ENCODE measurements around the gene CISD1. TPM values are rescaled to one million over a fixed set of nuclear protein-coding genes. Genes with fewer than 3 reads are reported as not detected.
"Not testable (repeated sequence)": the region's sequence is repeated elsewhere in the genome, so short reads cannot be mapped to it uniquely, and the experiment has no call there.

Gene CISD1
- 17.4 TPM for polyA plus RNA-seq (ENCODE audit: insufficient read length)

GRCh38 chr10:58268946-58269781 lies at the start of gene CISD1:
CISD1 (plus strand) TSS chr10:58269162; CDS start chr10:58269274, 112 bp downstream.
- DNase-seq: peak; percentile 97

- DNase-seq: no peak
These were observed 49.1 kb upstream of the CISD1 start for GRCh38 chr10:58219875-58220274.

GRCh38 chr10:58220769-58221451 lies 48.1 kb upstream of the CISD1 start:
- no peak for DNase-seq

GRCh38 chr10:58225654-58226053 lies 43.3 kb upstream of the CISD1 start:
- DNase-seq: no peak

- not testable (repeated sequence) for DNase-seq
These were observed 39.1 kb upstream of the CISD1 start for GRCh38 chr10:58229856-58230255.

GRCh38 chr10:58237014-58237834 lies 31.7 kb upstream of the CISD1 start:
- no peak for DNase-seq

GRCh38 chr10:58239561-58240169 lies 29.3 kb upstream of the CISD1 start:
- no peak for DNase-seq

GRCh38 chr10:58240531-58240930 lies 28.4 kb upstream of the CISD1 start:
- DNase-seq: no peak

GRCh38 chr10:58241346-58241745 lies 27.6 kb upstream of the CISD1 start:
- no peak for DNase-seq

- DNase-seq: no peak
These were observed 25.7 kb upstream of the CISD1 start for GRCh38 chr10:58243269-58243668.

- DNase-seq: not testable (repeated sequence)
These were observed 25.2 kb upstream of the CISD1 start for GRCh38 chr10:58243801-58244200.

GRCh38 chr10:58244242-58244641 lies 24.7 kb upstream of the CISD1 start:
- DNase-seq: not testable (repeated sequence)

- not testable (repeated sequence) for DNase-seq
These were observed 24.3 kb upstream of the CISD1 start for GRCh38 chr10:58244666-58245065.

GRCh38 chr10:58253184-58253583 lies 15.8 kb upstream of the CISD1 start:
- DNase-seq: no peak

GRCh38 chr10:58254644-58255043 lies 14.3 kb upstream of the CISD1 start:
- no peak for DNase-seq

- DNase-seq: not testable (repeated sequence)
These were observed 12.8 kb upstream of the CISD1 start for GRCh38 chr10:58256013-58256780.

GRCh38 chr10:58258977-58259692 lies 9.8 kb upstream of the CISD1 start:
- no peak for DNase-seq

- DNase-seq: no peak
These were observed 8.6 kb upstream of the CISD1 start for GRCh38 chr10:58260334-58260733.

- no peak for DNase-seq
These were observed 6.2 kb upstream of the CISD1 start for GRCh38 chr10:58262766-58263165.

GRCh38 chr10:58264780-58265179 lies 4.2 kb upstream of the CISD1 start:
- no peak for DNase-seq

- no peak for DNase-seq
These were observed 3.7 kb upstream of the CISD1 start for GRCh38 chr10:58265249-58265648.
